Liver (tissue), 9 donors: Measurements from ENCODE around the gene CEP95. TPM values are rescaled to one million over a fixed set of nuclear protein-coding genes. Genes with fewer than 3 reads are reported as not detected.

Source experiments
- DNase-seq: peaks from one replicate; pipeline ENCODE4 v3.0.0-alpha.2; 2017; ENCODE audit warnings: low spot score
- H3K27ac ChIP-seq, 2 donors: one replicate each; pipeline ENCODE4 v1.7.0; 2013; ENCODE audit warnings: inconsistent platforms in 2 of 2, low read length in 2 of 2, control low read depth in 1 of 2, low read depth in 1 of 2, mild to moderate bottlenecking in 1 of 2
- H3K27me3 ChIP-seq, 4 donors: one replicate each; pipeline versions ENCODE4 v1.6.1 to v1.7.0; 2013; ENCODE audit warnings: low read length in 3 of 4, inconsistent platforms in 1 of 4, mild to moderate bottlenecking in 1 of 4, moderate library complexity in 1 of 4; ENCODE audit not compliant: control insufficient read depth in 4 of 4, insufficient read depth in 4 of 4
- H3K36me3 ChIP-seq, 4 donors: one replicate each; pipeline versions ENCODE4 v1.6.1 to v1.7.0; 2013; ENCODE audit warnings: low read length in 3 of 4, mild to moderate bottlenecking in 3 of 4, low read depth in 1 of 4, moderate library complexity in 1 of 4; ENCODE audit not compliant: control insufficient read depth in 4 of 4, insufficient read depth in 3 of 4
- H3K4me1 ChIP-seq, 4 donors: one replicate each; pipeline versions ENCODE4 v1.6.1 to v1.7.0; 2013; ENCODE audit warnings: low read length in 3 of 4, mild to moderate bottlenecking in 3 of 4, moderate library complexity in 1 of 4; ENCODE audit not compliant: control insufficient read depth in 4 of 4, insufficient read depth in 4 of 4
- H3K4me3 ChIP-seq, 3 donors: one replicate each; pipeline versions ENCODE4 v1.6.1 to v1.7.0; 2013; ENCODE audit warnings: low read length in 3 of 3, control low read depth in 1 of 3, low read depth in 1 of 3, mild to moderate bottlenecking in 1 of 3
- H3K9ac ChIP-seq, 2 donors: one replicate each; pipeline ENCODE4 v1.7.0; 2013; ENCODE audit warnings: low read length in 2 of 2, mild to moderate bottlenecking in 2 of 2, moderate library complexity in 2 of 2, control low read depth in 1 of 2, low read depth in 1 of 2
- H3K9me3 ChIP-seq, 4 donors: one replicate each; pipeline versions ENCODE4 v1.6.1 to v1.7.0; 2013; ENCODE audit warnings: low read length in 3 of 4; ENCODE audit not compliant: control insufficient read depth in 4 of 4
- ATF3 ChIP-seq: IDR thresholded peaks from 2 replicates; pipeline ENCODE4 v1.6.1; 2016; ENCODE audit warnings: antibody characterized with exemption
- EGR1 ChIP-seq, 2 donors: IDR thresholded peaks; 2 replicates each; pipeline ENCODE4 v1.6.1; 2016 to 2018; ENCODE audit warnings: antibody characterized with exemption in 2 of 2, low read depth in 2 of 2
- FOXA1 ChIP-seq: IDR thresholded peaks from 2 replicates; pipeline ENCODE4 v1.6.1; 2016; ENCODE audit warnings: antibody characterized with exemption
- FOXA2 ChIP-seq: IDR thresholded peaks from 2 replicates; pipeline ENCODE4 v1.6.1; 2016; ENCODE audit warnings: antibody characterized with exemption
- GABPA ChIP-seq, 2 donors: IDR thresholded peaks in 1 of 2; conservative IDR thresholded peaks in 1 of 2; 2 replicates each; pipeline ENCODE4 v1.6.1; 2016; ENCODE audit warnings: antibody characterized with exemption in 2 of 2, mild to moderate bottlenecking in 1 of 2, moderate library complexity in 1 of 2
- HNF4A ChIP-seq, 2 donors: conservative IDR thresholded peaks; 2 replicates each; pipeline ENCODE4 v1.6.1; 2016; ENCODE audit warnings: antibody characterized with exemption in 2 of 2, mild to moderate bottlenecking in 2 of 2
- JUND ChIP-seq, 2 donors: IDR thresholded peaks; 2 replicates each; pipeline ENCODE4 v1.6.1; 2016; ENCODE audit warnings: antibody characterized with exemption in 2 of 2
- MAX ChIP-seq: IDR thresholded peaks from 2 replicates; pipeline ENCODE4 v1.6.1; 2016; ENCODE audit warnings: antibody characterized with exemption
- NR2F2 ChIP-seq: IDR thresholded peaks from 2 replicates; pipeline ENCODE4 v1.6.1; 2016; ENCODE audit warnings: antibody characterized with exemption
- RAD21 ChIP-seq, 2 donors: IDR thresholded peaks; 2 replicates each; pipeline ENCODE4 v1.6.1; 2016; ENCODE audit warnings: antibody characterized with exemption in 2 of 2, mild to moderate bottlenecking in 2 of 2
- REST ChIP-seq: IDR thresholded peaks from 2 replicates; pipeline ENCODE4 v1.6.1; 2016; ENCODE audit warnings: antibody characterized with exemption, mild to moderate bottlenecking
- RXRA ChIP-seq, 2 donors: IDR thresholded peaks; 2 replicates each; pipeline ENCODE4 v1.6.1; 2017 to 2018; ENCODE audit warnings: antibody characterized with exemption in 2 of 2, mild to moderate bottlenecking in 1 of 2
- TAF1 ChIP-seq: conservative IDR thresholded peaks from 2 replicates; pipeline ENCODE4 v1.6.1; 2016; ENCODE audit warnings: antibody characterized with exemption, mild to moderate bottlenecking
- WGBS: extraction: QIAGEN DNeasy Blood & Tissue Kit; methylation state at CpG from one replicate; pipeline ENCODE4 v1.1.7; 2013; 5-methylcytosine and 5-hydroxymethylcytosine counted together
- polyA plus RNA-seq, 2 donors: library from polyadenylated mRNA; stranded (reverse) in 1 of 2; unstranded in 1 of 2; fragments of 200-250 nt in 1 of 2; fragments of >200 nt in 1 of 2; fragmentation: Nextera tagmentation in 1 of 2; extraction: Ambion mirVana in 1 of 2; gene quantifications; one replicate each; pipeline versions ENCODE4 v1.2.1 to v1.2.3, GENCODE V29; 2013 to 2015
- total RNA-seq, 2 donors: library from RNA; depleted of rRNA; stranded (reverse); fragments of >200 nt; gene quantifications; one replicate each; pipeline ENCODE4 v1.2.3, GENCODE V29; 2014
- TF ChIP-seq, protein P1 (sequence below): fragments of 150-350 bp; IDR thresholded peaks from 2 replicates; pipeline ENCODE4 v1.5.1; 2017; ENCODE audit warnings: improper control_type of control experiment, low read depth, low read length; ENCODE audit not compliant: missing input control
- donor health status: healthy.
- donor health status: healthy.
- donor health status: healthy.
- donor health status: healthy.
- donor health status: healthy.

Gene CEP95
- total and polyA plus RNA-seq, 4 donors, result 5.3 to 23.3 (median 11.0) TPM

DNA sequence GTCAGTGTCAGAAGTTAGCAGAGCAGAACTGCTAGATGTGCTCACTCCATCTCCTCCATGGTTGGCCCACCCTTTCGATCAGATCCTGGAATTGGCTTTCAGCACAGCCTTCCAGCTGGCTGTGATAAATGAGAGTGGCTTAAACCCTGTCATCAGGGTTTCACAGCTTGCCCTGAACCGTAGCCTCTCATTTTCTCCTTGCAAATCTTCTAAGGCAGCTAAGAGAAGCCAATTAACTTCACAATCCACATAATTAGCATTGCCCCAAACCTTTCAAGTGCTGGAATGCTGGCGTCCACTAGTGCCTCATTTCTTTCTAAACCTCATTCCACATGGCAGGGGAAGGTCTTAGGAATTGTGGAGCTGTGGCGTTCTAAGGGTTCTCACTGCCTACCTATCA lies 36.2 kb upstream of the CEP95 start:
- peaks cover 0 to 2% (median 0%) of the 10 kb centered on the region in 4 donors for H3K36me3 ChIP-seq
- TF ChIP-seq TAF1 (no peak), REST (no peak), NR2F2 (no peak), RXRA (IDR thresholded peaks at IDR 0.05) (no peak), RAD21 (IDR thresholded peaks at IDR 0.05) (no peak), ATF3 (no peak), EGR1 (IDR thresholded peaks at IDR 0.05; ENCODE audit: low read depth in 2 of 2) (no peak), FOXA2 (no peak), GABPA (IDR thresholded peaks at IDR 0.05 in 1 of 2, conservative IDR thresholded peaks at IDR 0.05 in 1 of 2) (no peak), JUND (IDR thresholded peaks at IDR 0.05) (no peak), HNF4A (conservative IDR thresholded peaks at IDR 0.05) (no peak)
- TF ChIP-seq, protein P1, sequence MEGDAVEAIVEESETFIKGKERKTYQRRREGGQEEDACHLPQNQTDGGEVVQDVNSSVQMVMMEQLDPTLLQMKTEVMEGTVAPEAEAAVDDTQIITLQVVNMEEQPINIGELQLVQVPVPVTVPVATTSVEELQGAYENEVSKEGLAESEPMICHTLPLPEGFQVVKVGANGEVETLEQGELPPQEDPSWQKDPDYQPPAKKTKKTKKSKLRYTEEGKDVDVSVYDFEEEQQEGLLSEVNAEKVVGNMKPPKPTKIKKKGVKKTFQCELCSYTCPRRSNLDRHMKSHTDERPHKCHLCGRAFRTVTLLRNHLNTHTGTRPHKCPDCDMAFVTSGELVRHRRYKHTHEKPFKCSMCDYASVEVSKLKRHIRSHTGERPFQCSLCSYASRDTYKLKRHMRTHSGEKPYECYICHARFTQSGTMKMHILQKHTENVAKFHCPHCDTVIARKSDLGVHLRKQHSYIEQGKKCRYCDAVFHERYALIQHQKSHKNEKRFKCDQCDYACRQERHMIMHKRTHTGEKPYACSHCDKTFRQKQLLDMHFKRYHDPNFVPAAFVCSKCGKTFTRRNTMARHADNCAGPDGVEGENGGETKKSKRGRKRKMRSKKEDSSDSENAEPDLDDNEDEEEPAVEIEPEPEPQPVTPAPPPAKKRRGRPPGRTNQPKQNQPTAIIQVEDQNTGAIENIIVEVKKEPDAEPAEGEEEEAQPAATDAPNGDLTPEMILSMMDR, result no peak
- no peaks in the 10 kb centered on the region for H3K27me3 ChIP-seq
- WGBS, result 88% methylated on average over 4 of the region's 4 CpGs
- H3K4me3 ChIP-seq, result no peak overlapping the region
- H3K27ac ChIP-seq, result no peak overlapping the region
- no peaks in the 10 kb centered on the region for H3K9me3 ChIP-seq
- DNase-seq, result no peak
- no peaks in the 10 kb centered on the region for H3K4me1 ChIP-seq
- no peak overlapping the region for H3K9ac ChIP-seq

DNA sequence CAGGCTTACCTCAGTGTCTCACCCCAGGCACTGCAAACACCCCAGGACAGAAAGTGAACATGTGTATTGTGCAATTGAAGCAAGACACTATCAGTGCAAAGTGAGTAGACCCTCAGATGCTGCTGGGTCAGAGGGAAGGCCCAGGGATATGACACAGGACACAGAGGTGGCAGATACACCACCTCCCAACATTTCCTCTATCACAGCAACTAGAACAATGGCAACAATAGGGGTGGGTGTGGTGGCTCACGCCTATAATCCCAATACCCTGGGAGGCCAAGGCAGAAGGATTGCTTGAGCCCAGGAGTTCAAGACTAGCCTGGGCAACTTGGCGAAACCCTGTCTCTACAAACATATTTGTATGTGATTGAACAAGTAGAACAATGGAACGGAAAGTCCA lies 35.3 kb upstream of the CEP95 start:
- Histone ChIP-seq H3K27me3 (no peaks in the 10 kb centered on the region), H3K27ac (no peak overlapping the region), H3K4me3 (no peak overlapping the region), H3K9me3 (no peaks in the 10 kb centered on the region), H3K4me1 (no peaks in the 10 kb centered on the region), H3K9ac (no peak overlapping the region), H3K36me3 (peaks cover 0 to under 1% (median 0%) of the 10 kb centered on the region in 4 donors)
- WGBS, result 92% methylated on average over 3 of the region's 3 CpGs
- TF ChIP-seq TAF1, result no peak
- TF ChIP-seq ATF3, result no peak
- no peak for TF ChIP-seq MAX
- TF ChIP-seq FOXA1, result no peak
- no peak for DNase-seq
